Activated CD4-positive, alpha-beta T cell treated with anti-CD3 and anti-CD28 coated beads for 48 hours (primary cell): ENCODE results near the gene DLEC1.
"Not testable (repeated sequence)": the region's sequence is repeated elsewhere in the genome, so short reads cannot be mapped to it uniquely, and the experiment has no call there.

Experiments used
- DNase-seq: peaks from one replicate; pipeline ENCODE4 v3.0.0-alpha.2; 2020

DLEC1 gene

DNA sequence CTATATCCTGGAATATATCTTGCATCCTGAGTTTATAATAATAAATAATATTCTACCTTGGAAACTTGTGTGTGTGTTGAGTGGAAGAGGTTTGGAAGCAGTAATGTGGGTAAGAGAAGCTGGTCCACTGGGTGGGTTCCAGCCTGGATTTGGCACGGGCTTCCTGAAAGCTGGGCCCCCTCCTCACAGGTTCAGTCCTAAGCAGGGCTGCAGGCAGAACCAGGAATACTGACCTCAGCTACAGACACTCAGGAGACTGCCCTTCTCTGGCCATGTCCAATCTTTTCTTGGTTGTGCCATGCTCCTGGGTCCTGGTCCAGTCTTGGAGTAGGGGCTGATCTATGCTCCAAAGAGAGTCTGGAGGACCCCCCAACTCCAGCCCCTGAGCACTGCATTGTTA is 104.0 kb downstream of the DLEC1 start:
- no peak for DNase-seq

DNA sequence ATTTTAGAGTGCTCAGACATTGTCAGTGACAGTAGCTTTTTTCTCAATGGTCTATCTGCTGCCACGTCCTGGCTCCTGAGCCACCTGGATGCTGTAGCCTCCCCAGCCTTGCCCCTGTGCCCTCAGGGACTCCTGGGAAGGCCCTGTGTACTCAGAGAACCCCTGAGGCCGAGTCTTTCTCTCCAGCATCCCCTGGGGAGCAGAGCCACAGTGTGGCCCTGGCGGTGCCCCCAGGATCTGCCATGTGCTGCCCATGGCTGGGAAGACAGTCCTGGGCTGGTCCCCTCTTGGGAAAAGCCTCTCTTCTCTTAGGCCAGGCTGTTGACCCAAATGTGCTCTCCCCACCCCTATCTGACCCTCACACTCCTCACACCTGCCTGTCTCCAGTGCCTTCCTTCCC is 104.5 kb downstream of the DLEC1 start:
- no peak for DNase-seq

DNA sequence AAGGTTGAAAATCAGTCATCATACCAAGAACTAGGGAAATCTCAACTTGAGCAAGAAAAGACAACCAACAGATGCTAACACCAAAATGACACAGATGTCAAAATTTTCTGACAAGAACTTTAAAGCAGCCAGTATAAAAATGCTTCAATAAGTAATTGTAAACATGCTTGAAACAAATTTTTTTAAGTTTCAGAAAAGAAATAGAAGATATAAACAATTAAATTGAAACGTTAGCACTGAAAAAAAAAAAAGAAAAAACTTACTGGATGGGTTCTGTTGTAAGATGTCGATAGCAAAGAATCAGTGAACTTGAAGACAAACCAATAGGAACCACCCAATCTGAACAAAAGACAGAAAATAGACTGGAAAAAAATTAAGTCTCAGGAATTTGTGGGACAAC is 107.5 kb downstream of the DLEC1 start:
- DNase-seq = no peak

DNA sequence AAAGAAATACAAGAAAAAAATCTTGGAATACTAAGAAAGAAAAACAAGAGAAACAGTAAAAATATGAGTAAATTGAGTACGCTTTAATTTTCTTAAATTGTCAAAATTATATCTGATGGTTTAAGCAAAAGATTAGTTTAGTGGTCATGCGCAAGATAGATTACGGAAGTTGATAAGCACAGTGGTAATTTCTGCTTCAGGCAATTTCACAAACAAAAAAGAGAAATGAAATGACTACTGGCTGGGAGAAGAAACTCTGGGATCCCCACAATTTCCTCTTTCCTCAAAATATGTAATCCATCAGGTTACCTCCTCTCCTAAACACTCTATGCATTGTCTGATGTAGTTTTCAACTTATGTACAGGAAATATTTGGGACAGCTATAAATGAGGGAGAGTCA is 108.4 kb downstream of the DLEC1 start:
- DNase-seq = no peak

DNA sequence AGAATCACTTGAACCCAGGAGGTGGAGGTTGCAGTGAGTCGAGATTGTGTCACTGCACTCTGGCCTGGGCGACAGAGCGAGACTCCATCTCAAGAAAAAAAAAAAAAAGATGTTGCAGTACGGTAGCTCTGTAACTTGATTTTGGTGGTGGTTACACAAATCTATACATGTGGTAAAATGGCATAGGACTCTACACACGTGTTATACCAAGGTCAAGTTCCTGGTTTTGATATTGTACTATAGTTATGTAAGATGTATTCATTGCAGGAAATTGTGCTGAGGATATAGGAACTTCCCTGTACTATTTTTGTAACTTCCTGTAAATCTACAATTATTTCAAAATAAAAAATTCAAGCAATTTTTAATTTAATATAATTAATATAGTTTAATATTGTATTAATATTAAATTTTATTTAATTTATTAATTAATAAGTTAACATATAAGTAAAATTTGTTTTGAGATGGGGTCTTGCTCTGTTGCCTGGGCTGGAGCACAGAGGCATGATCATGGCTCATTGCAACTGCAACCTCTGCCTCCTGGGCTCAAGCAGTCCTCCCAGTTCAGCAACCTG is 109.4 kb downstream of the DLEC1 start:
- no peak for DNase-seq

DNA sequence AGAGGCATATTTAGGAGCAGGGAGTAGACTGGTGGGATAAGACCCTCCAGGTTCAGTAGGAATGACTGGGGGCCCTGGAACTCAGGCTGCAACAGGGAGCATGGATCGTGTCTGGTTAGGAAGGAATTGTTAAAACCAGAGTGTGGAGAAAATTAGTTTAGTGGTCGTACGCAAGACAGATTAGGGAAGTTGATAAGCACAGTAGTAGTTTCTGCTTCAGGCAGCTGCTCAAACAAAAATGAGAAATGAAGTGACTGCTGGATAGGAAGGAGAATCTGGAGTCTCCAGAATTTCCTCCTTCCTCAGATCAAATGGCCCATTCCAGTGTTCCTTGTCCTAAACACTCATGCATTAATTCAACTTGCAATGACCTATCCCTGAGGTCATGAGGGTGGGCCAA is 110.7 kb downstream of the DLEC1 start:
- no peak for DNase-seq

DNA sequence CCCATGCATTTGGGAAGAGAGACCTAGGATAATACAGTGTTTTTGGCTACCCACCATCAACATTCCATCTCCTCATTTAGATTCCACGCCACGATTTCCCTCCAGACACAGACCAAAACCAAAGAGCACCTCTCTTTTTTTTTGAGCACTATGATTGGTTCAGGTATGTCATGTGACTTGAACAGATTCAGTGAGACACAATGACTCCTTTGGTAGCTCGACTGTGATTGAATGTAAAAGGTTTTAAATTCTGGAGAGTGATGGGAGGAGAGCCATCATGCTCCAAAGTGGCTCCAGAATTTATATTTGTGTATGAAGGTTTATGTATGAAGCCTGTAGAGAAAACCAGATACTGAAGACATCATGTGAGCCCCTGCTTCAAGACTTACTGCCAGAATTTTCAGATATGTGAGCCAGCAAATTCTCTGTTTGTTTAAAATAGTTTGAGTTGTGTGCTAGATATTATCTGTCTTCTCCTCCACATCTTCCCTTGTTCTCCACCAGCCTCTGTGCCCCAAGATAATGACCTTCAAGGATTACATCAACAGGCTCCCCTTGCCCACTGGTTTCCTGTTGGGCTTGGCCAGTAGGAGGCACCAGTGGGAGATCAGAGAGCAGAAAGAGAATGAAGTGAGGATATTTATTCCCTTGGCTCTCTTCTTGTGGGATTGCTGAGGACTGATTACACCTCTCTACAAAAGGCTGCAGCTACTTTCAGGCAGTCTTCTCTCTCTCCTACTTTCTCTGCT is 111.9 kb downstream of the DLEC1 start:
- DNase-seq = no peak

GRCh38 chr3:38151667-38152265 is 112.8 kb downstream of the DLEC1 start:
- no peak for DNase-seq

DNA sequence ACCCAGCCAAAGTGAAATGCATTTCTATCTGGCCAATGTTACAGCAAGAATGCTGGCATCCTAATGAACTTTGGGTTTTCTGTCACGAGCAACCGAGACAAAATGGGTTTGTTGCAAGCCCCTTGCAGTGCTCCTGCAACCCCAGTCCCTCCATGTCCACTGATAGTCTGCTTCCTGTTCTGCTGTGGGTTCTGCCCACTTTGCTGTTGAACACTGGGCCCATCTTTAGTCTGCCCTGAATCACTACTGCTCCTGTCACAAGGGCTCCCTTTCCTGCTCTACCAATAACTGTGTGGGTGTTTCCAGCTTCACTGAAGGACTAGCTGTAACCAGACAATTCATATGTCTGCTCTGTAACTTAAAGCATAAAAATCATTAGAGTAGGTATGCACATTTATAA is 113.6 kb downstream of the DLEC1 start:
- no peak for DNase-seq

DNA sequence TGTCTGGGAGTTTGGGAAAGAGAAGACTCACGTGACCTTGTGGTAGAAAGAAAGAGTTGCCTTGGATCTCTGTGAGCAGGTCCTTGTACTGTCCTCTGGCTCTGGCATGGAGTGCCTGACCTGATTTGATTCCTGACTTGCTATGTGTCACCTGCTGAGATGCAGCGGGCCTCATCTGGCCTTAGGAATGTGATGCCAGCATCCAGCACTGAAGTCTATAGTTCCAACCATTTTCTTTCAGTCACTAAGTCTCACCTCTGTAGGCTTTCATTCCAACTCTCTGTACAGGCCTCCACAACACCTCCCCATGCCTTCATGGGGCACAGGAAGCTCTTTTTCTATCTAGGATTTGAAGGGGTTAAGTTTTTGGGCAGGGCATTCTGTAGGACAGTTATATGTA is 114.2 kb downstream of the DLEC1 start:
- DNase-seq = no peak

GRCh38 chr3:38154033-38154494 is 115.1 kb downstream of the DLEC1 start:
- DNase-seq = no peak

DNA sequence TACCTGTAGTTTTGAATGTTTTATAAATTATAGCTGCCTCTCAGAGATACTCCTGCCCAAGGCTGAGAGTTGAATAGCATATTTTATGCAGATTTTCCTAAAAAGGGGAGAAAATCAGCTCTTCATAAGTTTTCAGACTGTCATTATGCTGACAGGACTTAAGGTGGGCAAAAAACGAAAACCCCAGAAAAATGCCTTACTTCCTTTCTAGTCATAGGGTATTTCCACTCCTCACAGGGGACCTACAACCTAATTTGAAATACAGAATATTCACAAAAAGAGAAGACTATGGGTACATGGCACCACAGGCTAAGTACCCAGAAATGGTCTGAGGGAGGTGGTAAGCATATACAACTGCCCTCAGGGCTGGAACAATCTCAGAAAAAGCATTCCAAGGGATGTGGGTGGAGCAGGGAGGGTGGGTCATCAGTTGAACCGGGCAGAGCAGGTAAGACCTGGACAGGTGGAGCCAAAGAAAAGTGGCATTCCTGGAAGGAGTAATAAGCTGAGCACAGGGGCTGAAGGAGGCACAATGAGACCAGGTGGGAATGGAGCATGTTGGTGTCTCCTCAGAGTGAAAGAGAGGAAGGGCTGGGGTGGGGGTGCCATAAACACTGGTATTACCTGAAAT is 115.7 kb downstream of the DLEC1 start:
- DNase-seq = no peak

DNA sequence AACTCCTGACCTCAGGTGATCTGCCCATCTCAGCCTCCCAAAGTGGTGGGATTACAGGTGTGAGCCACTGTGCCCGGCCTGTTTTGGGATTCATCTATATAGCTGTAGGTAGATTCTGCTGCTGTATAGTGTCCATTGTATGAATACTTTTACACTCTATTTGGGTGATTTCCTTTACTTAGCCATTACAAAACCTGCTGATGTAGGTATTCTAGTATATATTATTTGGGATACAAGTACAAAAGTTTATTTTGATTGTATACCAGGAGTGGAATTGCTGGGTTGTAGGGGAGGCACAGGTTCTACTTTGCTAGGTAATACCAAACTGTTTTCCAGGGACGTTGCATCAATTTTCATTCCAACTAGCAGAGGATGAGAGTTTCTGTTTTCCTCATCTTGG is 116.8 kb downstream of the DLEC1 start:
- no peak for DNase-seq

- no peak for DNase-seq
These were observed 118.1 kb downstream of the DLEC1 start for GRCh38 chr3:38157117-38157516.

DNA sequence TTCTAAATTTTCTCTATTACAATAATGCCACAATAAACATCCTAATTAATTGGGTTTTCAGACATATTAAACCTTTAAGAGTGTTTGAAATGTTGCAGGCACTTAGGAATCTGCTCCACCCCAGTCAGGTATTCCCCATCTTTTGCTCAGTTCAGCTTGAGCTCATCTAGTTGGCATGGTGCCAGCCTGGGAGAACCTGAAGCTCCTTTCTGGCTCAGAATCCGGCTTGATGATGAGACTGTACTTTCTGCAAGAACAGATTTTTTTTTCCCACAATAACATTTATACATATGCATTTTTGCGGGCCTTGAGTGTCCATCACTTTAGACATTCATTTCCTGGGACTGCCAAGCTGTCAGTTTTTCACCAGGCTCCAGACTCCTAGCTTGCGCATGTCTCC is 118.6 kb downstream of the DLEC1 start:
- no peak for DNase-seq

GRCh38 chr3:38158472-38158871 is 119.5 kb downstream of the DLEC1 start:
- DNase-seq = no peak

DNA sequence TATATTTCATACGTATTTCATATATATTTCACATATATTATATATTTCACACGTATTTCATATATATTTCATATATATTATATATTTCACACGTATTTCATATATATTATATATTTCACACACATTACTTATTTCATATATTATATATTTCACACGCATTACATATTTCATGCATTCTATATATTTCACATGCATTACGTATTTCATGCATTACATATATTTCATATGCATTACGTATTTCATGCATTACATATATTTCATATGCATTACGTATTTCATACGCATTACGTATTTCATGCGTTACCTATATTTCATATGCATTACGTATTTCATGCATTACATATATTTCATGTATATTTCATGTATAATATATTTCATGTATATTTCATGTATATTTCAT is 121.7 kb downstream of the DLEC1 start:
- not testable (repeated sequence) for DNase-seq

DNA sequence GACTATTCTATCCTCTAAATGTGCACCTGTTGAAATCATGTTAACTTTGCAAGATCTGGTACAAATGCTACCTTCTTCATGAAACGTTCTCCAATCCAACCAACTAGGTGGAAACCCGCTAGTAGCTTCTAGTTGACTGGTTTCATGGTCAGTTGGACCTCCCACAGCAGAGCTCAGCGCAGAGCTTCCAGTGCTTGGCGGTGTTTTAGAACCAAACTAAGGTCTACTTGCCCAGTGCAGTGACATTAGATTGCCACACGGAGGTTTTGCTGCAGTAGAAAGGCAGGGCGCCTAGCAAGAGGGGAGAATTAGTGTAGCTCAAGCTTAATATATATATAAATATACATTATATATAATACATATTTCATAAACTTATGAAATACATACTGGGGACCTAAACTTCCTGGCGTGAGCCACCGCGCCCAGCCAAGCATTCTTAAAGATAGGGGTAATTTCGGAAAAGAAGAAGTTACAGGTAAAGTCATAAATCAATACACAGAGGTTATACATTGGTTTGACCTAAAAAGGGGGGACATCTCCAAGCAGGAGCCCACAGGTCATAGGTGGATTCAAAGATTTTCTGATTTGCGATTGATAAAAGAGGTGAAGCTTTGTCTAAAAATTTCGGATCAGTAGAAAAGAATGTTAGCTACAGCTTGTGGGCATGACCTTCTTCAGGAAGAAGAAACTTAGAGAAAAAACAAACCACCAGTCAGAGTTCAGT is 124.3 kb downstream of the DLEC1 start:
- DNase-seq = peak; percentile 39

- no peak for DNase-seq
These were observed 125.0 kb downstream of the DLEC1 start for GRCh38 chr3:38163841-38164642.

- no peak for DNase-seq
These were observed 125.6 kb downstream of the DLEC1 start for GRCh38 chr3:38164643-38164951.

DNA sequence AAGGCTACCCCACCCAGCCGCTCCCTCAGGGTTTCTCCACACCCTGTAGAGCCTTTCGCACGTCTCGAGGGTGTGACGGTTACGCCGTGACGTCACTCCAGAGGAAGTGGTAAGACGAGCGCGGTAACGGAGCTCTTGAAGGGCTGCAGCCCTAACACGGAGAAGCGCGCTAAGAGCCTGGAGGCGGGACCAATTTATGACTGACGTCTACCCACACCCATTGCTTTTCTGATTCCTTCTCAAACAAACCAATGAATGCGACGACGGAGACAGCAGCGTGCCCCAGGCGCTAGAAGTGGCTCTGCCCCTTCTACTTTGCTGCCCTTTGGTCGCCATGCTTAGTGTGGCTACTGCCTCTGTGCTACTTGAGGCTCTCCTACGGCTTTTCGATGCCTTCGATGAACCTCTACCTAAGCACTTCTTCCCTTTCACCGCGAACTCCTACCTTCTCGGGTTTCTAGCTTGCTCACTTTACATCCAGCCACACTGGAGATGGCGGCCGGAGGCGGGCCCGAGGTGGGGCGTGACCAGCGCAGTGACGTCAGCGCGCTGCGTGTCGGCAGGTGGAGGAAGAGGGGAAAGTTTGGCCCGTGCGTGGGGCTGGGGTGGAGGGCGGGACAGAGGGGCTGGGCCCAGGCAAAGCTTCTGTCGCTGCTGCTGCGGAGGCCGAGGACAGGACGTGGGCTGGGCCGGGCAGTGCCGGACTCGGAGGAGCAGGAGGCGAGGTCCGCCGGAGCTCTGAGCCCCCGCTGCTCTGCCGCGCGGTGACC is 126.1 kb downstream of the DLEC1 start, which contains the start of gene OXSR1:
Gene OXSR1 (plus strand): TSS at position 586 of the 770 bp plus-strand sequence. CDS start 340 bp downstream, outside the sequence.
- DNase-seq = peak; percentile 97
